Peyer's patch (tissue), 4 donors: ENCODE data around the gene LGALS7B. TPM values are rescaled to one million over a fixed set of nuclear protein-coding genes. Genes with fewer than 3 reads are reported as not detected.

Source experiments
- DNase-seq, 3 donors: peaks; one replicate each; pipeline ENCODE4 v3.0.0-alpha.2; 2017 to 2019
- H3K27ac ChIP-seq, 4 donors: fragments of 200-600 bp; sonication (generic); one replicate each; pipeline ENCODE4 v1.5.1; 2016 to 2019
- H3K27me3 ChIP-seq, 2 donors: fragments of 200-600 bp; sonication (generic); one replicate each; pipeline ENCODE4 v1.5.1; 2019
- H3K36me3 ChIP-seq, 3 donors: fragments of 200-600 bp; sonication (generic); one replicate each; pipeline ENCODE4 v1.5.1; 2016 to 2019
- H3K4me1 ChIP-seq, 4 donors: fragments of 200-600 bp; sonication (generic); one replicate each; pipeline ENCODE4 v1.5.1; 2016 to 2019
- H3K4me3 ChIP-seq, 4 donors: fragments of 200-600 bp; sonication (generic); 1 replicate in 3 of 4; 2 replicates in 1 of 4; pipeline ENCODE4 v1.5.1; 2016 to 2019; ENCODE audit warnings: mild to moderate bottlenecking in 1 of 4
- H3K9me3 ChIP-seq, 4 donors: fragments of 200-600 bp; sonication (generic); one replicate each; pipeline ENCODE4 v1.5.1; 2016 to 2019; ENCODE audit warnings: mild to moderate bottlenecking in 1 of 4
- POLR2A ChIP-seq, 2 donors: fragments of 450-650 bp; IDR thresholded peaks; one replicate each; pipeline ENCODE4 v1.5.1; 2017; ENCODE audit warnings: antibody characterized with exemption in 2 of 2, mild to moderate bottlenecking in 2 of 2, moderate library complexity in 2 of 2
- small RNA-seq, 2 donors: library from RNA; depleted of rRNA; stranded (forward); fragments of <200 nt; gene quantifications; one replicate each; pipeline ENCODE3, GENCODE V24; 2016
- total RNA-seq, 4 donors: library from RNA; depleted of rRNA; stranded (reverse); fragments of >200 nt; gene quantifications; one replicate each; pipeline ENCODE4 v1.1.0, GENCODE V29; 2016
- TF ChIP-seq, protein P1 (sequence below), 6 experiments: fragments of 450-650 bp in 4 of 6; fragments of 200-600 bp in 2 of 6; sonication (generic) in 1 of 6; IDR thresholded peaks; one replicate each; pipeline ENCODE4 v1.5.1; 2017 to 2019; ENCODE audit warnings: antibody characterized with exemption in 6 of 6, mild to moderate bottlenecking in 3 of 6, moderate library complexity in 1 of 6

Gene LGALS7B
- total RNA-seq, 4 donors from 2014 or later = not detected

- Histone ChIP-seq H3K27me3 (no peaks in the 10 kb centered on the region), H3K36me3 (peaks cover 0 to 92% (median 4%) of the 10 kb centered on the region in 3 donors), H3K9me3 (no peaks in the 10 kb centered on the region), H3K4me1 (peaks cover 0 to 19% (median 16%) of the 10 kb centered on the region in 4 donors), H3K4me3 (no peak overlapping the region), H3K27ac (peak overlapping the region in 1 of 4 donors; percentile 77)
- DNase-seq = no peak
- TF ChIP-seq POLR2A (IDR thresholded peaks at IDR 0.05) = no peak
- TF ChIP-seq, protein P1, sequence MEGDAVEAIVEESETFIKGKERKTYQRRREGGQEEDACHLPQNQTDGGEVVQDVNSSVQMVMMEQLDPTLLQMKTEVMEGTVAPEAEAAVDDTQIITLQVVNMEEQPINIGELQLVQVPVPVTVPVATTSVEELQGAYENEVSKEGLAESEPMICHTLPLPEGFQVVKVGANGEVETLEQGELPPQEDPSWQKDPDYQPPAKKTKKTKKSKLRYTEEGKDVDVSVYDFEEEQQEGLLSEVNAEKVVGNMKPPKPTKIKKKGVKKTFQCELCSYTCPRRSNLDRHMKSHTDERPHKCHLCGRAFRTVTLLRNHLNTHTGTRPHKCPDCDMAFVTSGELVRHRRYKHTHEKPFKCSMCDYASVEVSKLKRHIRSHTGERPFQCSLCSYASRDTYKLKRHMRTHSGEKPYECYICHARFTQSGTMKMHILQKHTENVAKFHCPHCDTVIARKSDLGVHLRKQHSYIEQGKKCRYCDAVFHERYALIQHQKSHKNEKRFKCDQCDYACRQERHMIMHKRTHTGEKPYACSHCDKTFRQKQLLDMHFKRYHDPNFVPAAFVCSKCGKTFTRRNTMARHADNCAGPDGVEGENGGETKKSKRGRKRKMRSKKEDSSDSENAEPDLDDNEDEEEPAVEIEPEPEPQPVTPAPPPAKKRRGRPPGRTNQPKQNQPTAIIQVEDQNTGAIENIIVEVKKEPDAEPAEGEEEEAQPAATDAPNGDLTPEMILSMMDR (IDR thresholded peaks at IDR 0.05) = no peak
Measured at GRCh38 chr19:38839816-38840582, 51.0 kb downstream of the LGALS7B start.

- no peaks in the 10 kb centered on the region for H3K27me3 ChIP-seq
- peak overlapping the region in 3 of 4 donors; percentile 6 to 77 (median 32) for H3K27ac ChIP-seq
- DNase-seq = no peak
- TF ChIP-seq, protein P1 (IDR thresholded peaks at IDR 0.05) = no peak
- TF ChIP-seq POLR2A (IDR thresholded peaks at IDR 0.05) = no peak
- peak overlapping the region in 1 of 4 donors; percentile 7 for H3K4me3 ChIP-seq
- H3K9me3 ChIP-seq = no peaks in the 10 kb centered on the region
- H3K36me3 ChIP-seq = peaks cover 0 to 97% (median 6%) of the 10 kb centered on the region in 3 donors
- peaks cover 0 to 19% (median 16%) of the 10 kb centered on the region in 4 donors for H3K4me1 ChIP-seq
Measured at GRCh38 chr19:38840583-38840968, 51.6 kb downstream of the LGALS7B start.

Small RNA genes within 50 kb of the gene (small RNA-seq; reads per million reads assigned to genes)
- gene RNU6-140P = 0 reads per million in 2 donors

Other genes with a start within 250 kb of the LGALS7B start
- 100 to 1,000 TPM in 1 of 4 donors, 10 to 100 TPM in 1, 1 to 10 TPM in 2; 7.0 to 116 (median 10.4) TPM for gene MAP4K1, start 171.2 kb upstream of the LGALS7B start, total RNA-seq
- 100 to 1,000 TPM; 314 to 442 (median 369) TPM for gene EIF3K, start 170.0 kb upstream of the LGALS7B start, total RNA-seq
- gene ACTN4, start 141.6 kb upstream of the LGALS7B start, total RNA-seq = 1,000 to 10,000 TPM in 1 of 4 donors, 100 to 1,000 TPM in 3; 360 to 1,049 (median 814) TPM
- gene CAPN12, start 44.7 kb upstream of the LGALS7B start, total RNA-seq = 10 to 100 TPM in 1 of 4 donors, 1 to 10 TPM in 3; 5.8 to 56.8 (median 6.4) TPM
- not detected for gene LGALS7, start 15.7 kb upstream of the LGALS7B start, total RNA-seq
- 1,000 to 10,000 TPM; 1,215 to 4,170 (median 2,579) TPM for gene LGALS4, start 23.7 kb downstream of the LGALS7B start, total RNA-seq
- gene ECH1, start 42.6 kb downstream of the LGALS7B start, total RNA-seq = 100 to 1,000 TPM; 138 to 276 (median 156) TPM
- 100 to 1,000 TPM; 149 to 229 (median 186) TPM for gene HNRNPL, start 60.8 kb downstream of the LGALS7B start, total RNA-seq
- gene RINL, start 89.1 kb downstream of the LGALS7B start, total RNA-seq = 10 to 100 TPM in 1 of 4 donors, 1 to 10 TPM in 3; 4.6 to 22.3 (median 7.2) TPM
- gene SIRT2, start 110.4 kb downstream of the LGALS7B start, total RNA-seq = 10 to 100 TPM; 40.4 to 90.9 (median 78.6) TPM
- gene NFKBIB, start 110.8 kb downstream of the LGALS7B start, total RNA-seq = 10 to 100 TPM; 12.4 to 27.7 (median 22.8) TPM
- gene CCER2, start 123.0 kb downstream of the LGALS7B start, total RNA-seq = 1 to 10 TPM in 2 of 4 donors, not detected in 2; 1.4 to 1.5 TPM
- gene SARS2, start 141.6 kb downstream of the LGALS7B start, total RNA-seq = 100 to 1,000 TPM in 1 of 4 donors, 10 to 100 TPM in 3; 18.2 to 134 (median 38.4) TPM
- 10 to 100 TPM; 29.8 to 56.1 (median 35.6) TPM for gene MRPS12, start 141.7 kb downstream of the LGALS7B start, total RNA-seq
- 1 to 10 TPM; 1.4 to 5.4 (median 3.9) TPM for gene FBXO17, start 186.5 kb downstream of the LGALS7B start, total RNA-seq
- gene FBXO27, start 243.3 kb downstream of the LGALS7B start, total RNA-seq = 10 to 100 TPM in 1 of 4 donors, 1 to 10 TPM in 3; 1.2 to 12.4 (median 3.6) TPM